ENCODE data around the gene SLC30A2. TPM values are rescaled to one million over a fixed set of nuclear protein-coding genes. Genes with fewer than 3 reads are reported as not detected.
A peak's percentile ranks its signal among the peaks of the same experiment; 100 is the strongest.

The SLC30A2 gene
- total and polyA plus RNA-seq, 9 of the 15 experiments (the other 6 are each of a cell fraction or from before 2014, with no cell fraction given) = 0.01 to 0.18 (median 0.06) TPM; not detected in 3

DNA sequence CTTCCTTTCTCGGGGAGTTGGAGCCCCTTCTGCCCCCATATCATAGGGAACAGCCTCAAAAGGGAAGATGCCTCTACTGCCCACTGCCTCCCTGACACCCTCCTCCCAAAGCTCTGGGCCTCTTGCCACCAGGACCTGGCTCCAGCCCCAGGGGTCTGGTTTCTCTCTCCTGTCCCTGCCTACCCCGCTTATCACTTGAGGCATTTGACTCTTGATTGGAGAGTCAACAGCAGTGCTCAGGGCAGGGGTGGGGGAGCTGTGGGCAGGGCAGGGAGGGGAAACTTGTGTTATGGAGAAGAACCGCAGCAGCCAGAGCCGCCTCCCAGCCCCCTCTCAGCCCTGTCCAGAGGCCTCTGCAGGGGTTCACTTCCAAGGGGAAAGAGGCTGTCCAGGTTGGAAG, 20.9 kb upstream of the SLC30A2 start (continued):
- TF ChIP-seq, protein P1, sequence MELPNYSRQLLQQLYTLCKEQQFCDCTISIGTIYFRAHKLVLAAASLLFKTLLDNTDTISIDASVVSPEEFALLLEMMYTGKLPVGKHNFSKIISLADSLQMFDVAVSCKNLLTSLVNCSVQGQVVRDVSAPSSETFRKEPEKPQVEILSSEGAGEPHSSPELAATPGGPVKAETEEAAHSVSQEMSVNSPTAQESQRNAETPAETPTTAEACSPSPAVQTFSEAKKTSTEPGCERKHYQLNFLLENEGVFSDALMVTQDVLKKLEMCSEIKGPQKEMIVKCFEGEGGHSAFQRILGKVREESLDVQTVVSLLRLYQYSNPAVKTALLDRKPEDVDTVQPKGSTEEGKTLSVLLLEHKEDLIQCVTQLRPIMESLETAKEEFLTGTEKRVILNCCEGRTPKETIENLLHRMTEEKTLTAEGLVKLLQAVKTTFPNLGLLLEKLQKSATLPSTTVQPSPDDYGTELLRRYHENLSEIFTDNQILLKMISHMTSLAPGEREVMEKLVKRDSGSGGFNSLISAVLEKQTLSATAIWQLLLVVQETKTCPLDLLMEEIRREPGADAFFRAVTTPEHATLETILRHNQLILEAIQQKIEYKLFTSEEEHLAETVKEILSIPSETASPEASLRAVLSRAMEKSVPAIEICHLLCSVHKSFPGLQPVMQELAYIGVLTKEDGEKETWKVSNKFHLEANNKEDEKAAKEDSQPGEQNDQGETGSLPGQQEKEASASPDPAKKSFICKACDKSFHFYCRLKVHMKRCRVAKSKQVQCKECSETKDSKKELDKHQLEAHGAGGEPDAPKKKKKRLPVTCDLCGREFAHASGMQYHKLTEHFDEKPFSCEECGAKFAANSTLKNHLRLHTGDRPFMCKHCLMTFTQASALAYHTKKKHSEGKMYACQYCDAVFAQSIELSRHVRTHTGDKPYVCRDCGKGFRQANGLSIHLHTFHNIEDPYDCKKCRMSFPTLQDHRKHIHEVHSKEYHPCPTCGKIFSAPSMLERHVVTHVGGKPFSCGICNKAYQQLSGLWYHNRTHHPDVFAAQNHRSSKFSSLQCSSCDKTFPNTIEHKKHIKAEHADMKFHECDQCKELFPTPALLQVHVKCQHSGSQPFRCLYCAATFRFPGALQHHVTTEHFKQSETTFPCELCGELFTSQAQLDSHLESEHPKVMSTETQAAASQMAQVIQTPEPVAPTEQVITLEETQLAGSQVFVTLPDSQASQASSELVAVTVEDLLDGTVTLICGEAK (IDR thresholded peaks at IDR 0.05) = no peak
- TF ChIP-seq, protein P1 (CRISPR knock-in tag; IDR thresholded peaks at IDR 0.05) = no peak
- TF ChIP-seq, protein P2, sequence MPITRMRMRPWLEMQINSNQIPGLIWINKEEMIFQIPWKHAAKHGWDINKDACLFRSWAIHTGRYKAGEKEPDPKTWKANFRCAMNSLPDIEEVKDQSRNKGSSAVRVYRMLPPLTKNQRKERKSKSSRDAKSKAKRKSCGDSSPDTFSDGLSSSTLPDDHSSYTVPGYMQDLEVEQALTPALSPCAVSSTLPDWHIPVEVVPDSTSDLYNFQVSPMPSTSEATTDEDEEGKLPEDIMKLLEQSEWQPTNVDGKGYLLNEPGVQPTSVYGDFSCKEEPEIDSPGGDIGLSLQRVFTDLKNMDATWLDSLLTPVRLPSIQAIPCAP (CRISPR knock-in tag; IDR thresholded peaks at IDR 0.05; ENCODE audit: borderline replicate concordance) = no peak
- TF ChIP-seq RBBP5 (IDR thresholded peaks at IDR 0.05; ENCODE audit: borderline replicate concordance, insufficient read depth, low read length, poor library complexity, severe bottlenecking) = peak; percentile 49
- TF ChIP-seq KLF6 (CRISPR knock-in tag; IDR thresholded peaks at IDR 0.05; ENCODE audit: borderline replicate concordance) = no peak
- TF ChIP-seq, protein P3, sequence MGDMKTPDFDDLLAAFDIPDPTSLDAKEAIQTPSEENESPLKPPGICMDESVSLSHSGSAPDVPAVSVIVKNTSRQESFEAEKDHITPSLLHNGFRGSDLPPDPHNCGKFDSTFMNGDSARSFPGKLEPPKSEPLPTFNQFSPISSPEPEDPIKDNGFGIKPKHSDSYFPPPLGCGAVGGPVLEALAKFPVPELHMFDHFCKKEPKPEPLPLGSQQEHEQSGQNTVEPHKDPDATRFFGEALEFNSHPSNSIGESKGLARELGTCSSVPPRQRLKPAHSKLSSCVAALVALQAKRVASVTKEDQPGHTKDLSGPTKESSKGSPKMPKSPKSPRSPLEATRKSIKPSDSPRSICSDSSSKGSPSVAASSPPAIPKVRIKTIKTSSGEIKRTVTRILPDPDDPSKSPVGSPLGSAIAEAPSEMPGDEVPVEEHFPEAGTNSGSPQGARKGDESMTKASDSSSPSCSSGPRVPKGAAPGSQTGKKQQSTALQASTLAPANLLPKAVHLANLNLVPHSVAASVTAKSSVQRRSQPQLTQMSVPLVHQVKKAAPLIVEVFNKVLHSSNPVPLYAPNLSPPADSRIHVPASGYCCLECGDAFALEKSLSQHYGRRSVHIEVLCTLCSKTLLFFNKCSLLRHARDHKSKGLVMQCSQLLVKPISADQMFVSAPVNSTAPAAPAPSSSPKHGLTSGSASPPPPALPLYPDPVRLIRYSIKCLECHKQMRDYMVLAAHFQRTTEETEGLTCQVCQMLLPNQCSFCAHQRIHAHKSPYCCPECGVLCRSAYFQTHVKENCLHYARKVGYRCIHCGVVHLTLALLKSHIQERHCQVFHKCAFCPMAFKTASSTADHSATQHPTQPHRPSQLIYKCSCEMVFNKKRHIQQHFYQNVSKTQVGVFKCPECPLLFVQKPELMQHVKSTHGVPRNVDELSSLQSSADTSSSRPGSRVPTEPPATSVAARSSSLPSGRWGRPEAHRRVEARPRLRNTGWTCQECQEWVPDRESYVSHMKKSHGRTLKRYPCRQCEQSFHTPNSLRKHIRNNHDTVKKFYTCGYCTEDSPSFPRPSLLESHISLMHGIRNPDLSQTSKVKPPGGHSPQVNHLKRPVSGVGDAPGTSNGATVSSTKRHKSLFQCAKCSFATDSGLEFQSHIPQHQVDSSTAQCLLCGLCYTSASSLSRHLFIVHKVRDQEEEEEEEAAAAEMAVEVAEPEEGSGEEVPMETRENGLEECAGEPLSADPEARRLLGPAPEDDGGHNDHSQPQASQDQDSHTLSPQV (IDR thresholded peaks at IDR 0.05) = peak; percentile 50; the same call in 1 of the 2 replicates
- TF ChIP-seq TFAM (CRISPR knock-in tag; conservative IDR thresholded peaks at IDR 0.05) = no peak
- no peak for TF ChIP-seq ZC3H8 (IDR thresholded peaks at IDR 0.05)
- peak; percentile 50; the same call in 1 of the 2 replicates for TF ChIP-seq SMARCE1 (IDR thresholded peaks at IDR 0.05)
- no peak for TF ChIP-seq PCBP2 (IDR thresholded peaks at IDR 0.05; ENCODE audit: low read depth, low read length, poor library complexity, severe bottlenecking)
- TF ChIP-seq, protein P4, sequence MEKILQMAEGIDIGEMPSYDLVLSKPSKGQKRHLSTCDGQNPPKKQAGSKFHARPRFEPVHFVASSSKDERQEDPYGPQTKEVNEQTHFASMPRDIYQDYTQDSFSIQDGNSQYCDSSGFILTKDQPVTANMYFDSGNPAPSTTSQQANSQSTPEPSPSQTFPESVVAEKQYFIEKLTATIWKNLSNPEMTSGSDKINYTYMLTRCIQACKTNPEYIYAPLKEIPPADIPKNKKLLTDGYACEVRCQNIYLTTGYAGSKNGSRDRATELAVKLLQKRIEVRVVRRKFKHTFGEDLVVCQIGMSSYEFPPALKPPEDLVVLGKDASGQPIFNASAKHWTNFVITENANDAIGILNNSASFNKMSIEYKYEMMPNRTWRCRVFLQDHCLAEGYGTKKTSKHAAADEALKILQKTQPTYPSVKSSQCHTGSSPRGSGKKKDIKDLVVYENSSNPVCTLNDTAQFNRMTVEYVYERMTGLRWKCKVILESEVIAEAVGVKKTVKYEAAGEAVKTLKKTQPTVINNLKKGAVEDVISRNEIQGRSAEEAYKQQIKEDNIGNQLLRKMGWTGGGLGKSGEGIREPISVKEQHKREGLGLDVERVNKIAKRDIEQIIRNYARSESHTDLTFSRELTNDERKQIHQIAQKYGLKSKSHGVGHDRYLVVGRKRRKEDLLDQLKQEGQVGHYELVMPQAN (IDR thresholded peaks at IDR 0.05; ENCODE audit: borderline replicate concordance) = no peak
